Measurements from ENCODE around the gene TWF1. TPM values are rescaled to one million over a fixed set of nuclear protein-coding genes. Genes with fewer than 3 reads are reported as not detected.

The TWF1 gene
- total and polyA plus RNA-seq, 8 donors: 26.3 to 51.3 (median 34.8) TPM

DNA sequence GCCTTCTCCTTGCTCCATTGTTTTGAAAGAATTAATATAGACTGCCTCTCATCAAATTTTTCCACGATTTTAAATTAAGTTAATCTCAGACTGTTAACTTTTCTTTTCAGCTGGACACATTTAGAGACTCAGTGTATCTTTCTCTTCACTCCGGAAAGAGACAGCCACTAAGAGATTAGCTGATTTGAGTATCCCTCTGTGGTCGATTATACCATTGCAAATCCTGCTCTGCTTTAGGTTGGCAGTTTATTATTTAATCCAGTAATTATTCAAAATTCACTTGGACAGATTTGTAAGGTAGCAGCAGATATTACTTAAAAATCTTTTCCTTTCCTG lies 588 bp upstream of the TWF1 start:
- no peak for DNase-seq
- FAIRE-seq: peak; percentile 83
- no peak for ATAC-seq
- Histone ChIP-seq H3K36me3 (peaks cover 0 to 5% (median 0%) of the 10 kb centered on the region in 3 donors), H3K9me3 (no peaks in the 10 kb centered on the region), H3K4me1 (peaks cover 11 to 28% (median 27%) of the 10 kb centered on the region in 3 donors), H3K27ac (peak overlapping the region; percentile 91 to 95 (median 92)), H3K27me3 (no peaks in the 10 kb centered on the region), H3K4me3 (peak overlapping the region; percentile 83 to 94 (median 88))
- intact Hi-C loops (cut with DNase I): no loop called here
- TF ChIP-seq, protein P1, sequence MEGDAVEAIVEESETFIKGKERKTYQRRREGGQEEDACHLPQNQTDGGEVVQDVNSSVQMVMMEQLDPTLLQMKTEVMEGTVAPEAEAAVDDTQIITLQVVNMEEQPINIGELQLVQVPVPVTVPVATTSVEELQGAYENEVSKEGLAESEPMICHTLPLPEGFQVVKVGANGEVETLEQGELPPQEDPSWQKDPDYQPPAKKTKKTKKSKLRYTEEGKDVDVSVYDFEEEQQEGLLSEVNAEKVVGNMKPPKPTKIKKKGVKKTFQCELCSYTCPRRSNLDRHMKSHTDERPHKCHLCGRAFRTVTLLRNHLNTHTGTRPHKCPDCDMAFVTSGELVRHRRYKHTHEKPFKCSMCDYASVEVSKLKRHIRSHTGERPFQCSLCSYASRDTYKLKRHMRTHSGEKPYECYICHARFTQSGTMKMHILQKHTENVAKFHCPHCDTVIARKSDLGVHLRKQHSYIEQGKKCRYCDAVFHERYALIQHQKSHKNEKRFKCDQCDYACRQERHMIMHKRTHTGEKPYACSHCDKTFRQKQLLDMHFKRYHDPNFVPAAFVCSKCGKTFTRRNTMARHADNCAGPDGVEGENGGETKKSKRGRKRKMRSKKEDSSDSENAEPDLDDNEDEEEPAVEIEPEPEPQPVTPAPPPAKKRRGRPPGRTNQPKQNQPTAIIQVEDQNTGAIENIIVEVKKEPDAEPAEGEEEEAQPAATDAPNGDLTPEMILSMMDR (IDR thresholded peaks at IDR 0.05): no peak
- WGBS, 2 donors: 3 to 4% methylated on average over 3 of the region's 3 CpGs

DNA sequence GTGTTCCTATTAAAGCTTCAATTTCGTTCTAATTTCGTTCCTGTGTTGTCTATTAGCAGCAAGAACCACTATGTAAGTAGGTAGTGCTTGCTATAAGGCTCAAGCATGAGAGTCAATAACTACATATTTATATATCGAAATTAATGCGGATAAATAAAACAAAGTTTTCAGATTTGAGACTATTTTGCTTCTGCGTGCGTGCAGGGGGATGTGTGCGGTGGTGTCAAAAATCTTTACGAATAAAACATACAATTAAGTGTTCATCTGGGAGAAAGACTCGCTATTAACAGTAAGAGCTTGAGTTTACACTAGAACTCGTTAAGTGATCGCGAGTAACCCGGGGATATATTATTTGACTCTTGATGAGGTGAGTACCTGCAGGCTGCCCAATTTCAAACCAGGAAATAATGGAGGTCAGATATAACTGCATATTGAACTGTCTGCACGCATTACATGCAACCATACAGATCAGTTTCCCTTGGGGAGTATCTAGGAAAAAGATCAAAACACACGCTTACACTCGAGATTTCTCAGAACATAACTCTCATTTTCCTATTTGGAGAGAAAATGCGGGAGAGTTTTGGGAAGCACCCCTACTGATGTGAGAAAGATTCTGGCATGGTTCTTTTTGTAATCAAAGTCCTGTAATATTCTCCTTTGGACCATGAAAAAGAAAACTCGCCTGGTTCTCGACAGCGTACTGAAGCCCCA lies 813 bp downstream of the TWF1 start:
- H3K4me1 ChIP-seq: peaks cover 11 to 28% (median 27%) of the 10 kb centered on the region in 3 donors
- FAIRE-seq (no peak), DNase-seq (no peak), ATAC-seq (peak; percentile 19 to 39 (median 26))
- peak overlapping the region; percentile 83 to 94 (median 88) for H3K4me3 ChIP-seq
- H3K9me3 ChIP-seq: no peaks in the 10 kb centered on the region
- TF ChIP-seq, protein P1 (IDR thresholded peaks at IDR 0.05): no peak
- intact Hi-C loops (cut with DNase I): no loop called here
- H3K36me3 ChIP-seq: peaks cover 0 to 11% (median 7%) of the 10 kb centered on the region in 3 donors
- no peaks in the 10 kb centered on the region for H3K27me3 ChIP-seq
- WGBS, 2 donors: 2 to 3% methylated on average over 20 of the region's 20 CpGs
- peak overlapping the region; percentile 91 to 95 (median 92) for H3K27ac ChIP-seq

DNA sequence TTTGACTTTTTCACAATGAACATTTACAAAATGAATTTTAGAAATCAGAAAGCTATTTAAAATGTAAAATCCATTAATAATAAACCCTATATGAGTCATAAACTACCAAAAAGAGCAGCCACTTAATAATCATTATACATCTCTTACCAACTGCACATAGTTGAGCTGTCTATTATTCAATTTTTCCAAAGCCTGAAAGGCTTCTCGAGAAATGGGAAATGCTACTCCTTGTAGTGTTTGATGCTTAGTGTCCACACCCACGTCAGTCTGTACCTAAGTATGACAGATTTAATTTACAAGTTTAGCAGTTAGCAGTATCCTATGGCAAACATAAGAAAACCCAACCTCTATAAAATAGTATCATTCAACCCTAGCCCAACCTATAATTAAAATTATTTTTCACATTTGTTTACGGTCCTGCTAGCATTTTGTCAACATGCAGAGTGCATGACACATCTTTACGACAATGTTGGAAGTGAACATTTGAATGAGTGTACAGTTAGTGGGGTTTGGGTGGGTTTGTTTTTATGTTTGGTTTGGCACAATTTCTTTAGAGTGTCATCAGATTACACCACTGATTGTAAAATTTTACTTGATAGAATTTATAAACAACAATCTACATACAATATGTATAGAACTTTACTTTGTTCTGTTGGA lies 8.4 kb downstream of the TWF1 start:
- Histone ChIP-seq H3K36me3 (peaks cover 0 to 56% (median 37%) of the 10 kb centered on the region in 3 donors), H3K27me3 (no peaks in the 10 kb centered on the region), H3K4me1 (peaks cover 0 to 8% (median 2%) of the 10 kb centered on the region in 3 donors), H3K4me3 (no peak overlapping the region), H3K27ac (no peak overlapping the region), H3K9me3 (no peaks in the 10 kb centered on the region)
- ATAC-seq: no peak
- 90 to 92% methylated on average over 4 of the region's 4 CpGs for WGBS, 2 donors
- TF ChIP-seq, protein P1 (IDR thresholded peaks at IDR 0.05): no peak
- no peak for DNase-seq
- intact Hi-C loops (cut with DNase I): no loop called here
- FAIRE-seq: no peak

DNA sequence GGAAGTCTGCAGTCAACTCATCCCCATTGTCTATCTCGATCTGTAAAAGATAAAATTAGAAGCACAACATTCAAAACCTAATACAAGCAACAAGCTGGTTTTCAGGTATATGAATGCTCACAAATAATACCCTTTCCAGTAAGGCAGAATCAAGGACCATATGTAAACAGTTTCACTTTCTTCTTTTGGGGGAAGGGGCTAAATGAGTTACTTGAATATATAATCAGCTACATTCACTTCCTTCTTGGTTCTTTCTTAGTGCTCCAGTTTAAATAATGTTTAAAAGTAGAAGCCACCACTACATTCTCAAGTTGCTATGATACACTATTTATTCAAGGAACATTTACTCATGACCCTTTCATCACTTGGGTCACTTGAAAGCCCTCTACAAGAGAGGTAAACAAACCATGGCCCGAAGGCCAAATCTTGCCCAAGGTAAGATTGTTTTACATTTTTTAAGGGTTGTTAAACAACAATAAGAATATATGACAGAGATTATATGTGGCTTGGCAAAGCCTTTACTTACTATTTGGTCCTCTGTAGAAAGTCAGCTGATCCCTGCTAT lies 10.3 kb downstream of the TWF1 start:
- peaks cover 0 to 4% (median 0%) of the 10 kb centered on the region in 3 donors for H3K4me1 ChIP-seq
- FAIRE-seq: no peak
- peaks cover 0 to 54% (median 33%) of the 10 kb centered on the region in 3 donors for H3K36me3 ChIP-seq
- TF ChIP-seq, protein P1 (IDR thresholded peaks at IDR 0.05): no peak
- no peak overlapping the region for H3K4me3 ChIP-seq
- H3K27me3 ChIP-seq: no peaks in the 10 kb centered on the region
- intact Hi-C loops (cut with DNase I): no loop called here
- no peak for DNase-seq
- peak in 3 of 4 donors; percentile 48 to 70 (median 59) for ATAC-seq
- 49 to 53% methylated on average over 2 of the region's 2 CpGs for WGBS, 2 donors
- no peak overlapping the region for H3K27ac ChIP-seq
- no peaks in the 10 kb centered on the region for H3K9me3 ChIP-seq

Measured in pancreas (tissue), 10 donors.